ENCODE data around the gene TNNT2. TPM values are rescaled to one million over a fixed set of nuclear protein-coding genes. Genes with fewer than 3 reads are reported as not detected.

The TNNT2 gene
- total RNA-seq, 2 experiments from 2014 or later, result not detected

DNA sequence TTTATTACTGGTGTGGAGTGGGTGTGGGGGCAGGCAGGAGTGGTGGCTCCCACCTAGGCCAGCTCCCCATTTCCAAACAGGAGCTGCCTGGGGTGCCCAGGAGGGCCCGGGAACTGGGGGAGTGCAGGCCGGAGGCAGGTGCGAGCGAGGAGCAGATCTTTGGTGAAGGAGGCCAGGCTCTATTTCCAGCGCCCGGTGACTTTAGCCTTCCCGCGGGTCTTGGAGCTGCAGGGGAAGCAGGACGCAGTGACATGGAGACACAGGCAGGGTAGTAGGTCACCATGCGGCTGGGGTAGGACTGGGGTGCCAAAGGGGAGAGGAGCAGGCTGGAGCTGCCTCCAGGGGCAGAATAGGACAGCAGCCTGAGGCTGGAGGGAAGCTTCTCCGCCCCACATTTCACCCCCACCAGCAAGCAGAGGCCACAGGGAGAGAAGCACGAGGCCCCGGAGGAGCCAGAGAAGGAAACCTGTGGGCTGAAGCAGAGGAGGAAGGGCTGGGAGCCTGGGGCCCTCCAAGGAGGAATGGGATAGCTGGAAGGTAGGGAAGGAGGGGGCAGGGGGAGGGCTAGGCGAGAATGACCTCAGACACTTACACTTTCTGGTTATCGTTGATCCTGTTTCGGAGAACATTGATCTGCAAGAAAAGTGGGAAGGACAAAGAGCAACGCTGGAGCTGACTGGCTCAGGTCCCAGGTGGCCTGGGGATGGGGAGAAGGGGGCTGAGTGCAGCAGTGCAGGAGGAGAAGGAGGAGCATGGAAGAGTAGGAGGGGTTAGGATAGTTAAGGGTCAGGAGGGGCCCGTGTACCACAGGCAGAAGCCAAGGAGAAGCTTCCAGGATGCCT lies 18.2 kb downstream of the TNNT2 start:
- no peak overlapping the region for H3K27ac Mint-ChIP-seq
- no peak overlapping the region for H3K4me3 Mint-ChIP-seq
- CTCF ChIA-PET, result interaction anchor here (1.1 to 6.4 kb wide), 5 partner anchors 11 to 105 kb away, joined by 3 to 36 read pairs (median 3); no protein-coding TSS in a partner anchor
- intact Hi-C loops (cut with micrococcal nuclease), result no loop called here
- no peaks in the 10 kb centered on the region for H3K36me3 Mint-ChIP-seq
- no peaks in the 10 kb centered on the region for H3K9me3 Mint-ChIP-seq
- H3K27me3 Mint-ChIP-seq, result peaks cover 9% of the 10 kb centered on the region
- DNase-seq, result no peak
- no peaks in the 10 kb centered on the region for H3K4me1 Mint-ChIP-seq (ENCODE audit: low read depth)
- POLR2A ChIA-PET, result no interaction called here

DNA sequence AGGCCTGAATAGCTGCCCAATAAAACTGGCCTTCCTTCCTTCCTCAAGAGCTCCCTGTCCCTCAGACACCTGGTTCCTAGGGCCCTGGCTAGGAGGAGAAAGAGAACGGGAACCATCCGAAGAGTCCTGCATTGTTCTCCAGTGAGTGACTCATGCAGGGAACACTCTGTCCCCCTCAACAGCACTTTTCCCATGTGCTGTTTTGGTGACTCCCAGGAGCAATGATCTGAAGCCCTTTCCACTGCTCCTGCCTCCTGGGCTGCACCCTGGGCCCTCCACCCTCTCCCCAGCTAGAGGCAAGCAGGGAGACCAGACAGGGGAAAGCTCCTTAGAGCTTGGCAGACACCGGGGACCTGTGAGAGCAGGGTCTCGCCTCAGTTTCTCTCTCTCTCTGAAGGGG lies 18.9 kb downstream of the TNNT2 start:
- Mint-ChIP-seq H3K36me3 (no peaks in the 10 kb centered on the region), H3K4me1 (ENCODE audit: low read depth) (no peaks in the 10 kb centered on the region), H3K9me3 (no peaks in the 10 kb centered on the region), H3K4me3 (no peak overlapping the region), H3K27ac (no peak overlapping the region), H3K27me3 (peaks cover 9% of the 10 kb centered on the region)
- CTCF ChIA-PET, result interaction anchor here (1.1 to 6.4 kb wide), 3 partner anchors 10 to 104 kb away, joined by 3 to 36 read pairs (median 3); no protein-coding TSS in a partner anchor
- POLR2A ChIA-PET, result no interaction called here
- DNase-seq, result no peak
- intact Hi-C loops (cut with micrococcal nuclease), result no loop called here

DNA sequence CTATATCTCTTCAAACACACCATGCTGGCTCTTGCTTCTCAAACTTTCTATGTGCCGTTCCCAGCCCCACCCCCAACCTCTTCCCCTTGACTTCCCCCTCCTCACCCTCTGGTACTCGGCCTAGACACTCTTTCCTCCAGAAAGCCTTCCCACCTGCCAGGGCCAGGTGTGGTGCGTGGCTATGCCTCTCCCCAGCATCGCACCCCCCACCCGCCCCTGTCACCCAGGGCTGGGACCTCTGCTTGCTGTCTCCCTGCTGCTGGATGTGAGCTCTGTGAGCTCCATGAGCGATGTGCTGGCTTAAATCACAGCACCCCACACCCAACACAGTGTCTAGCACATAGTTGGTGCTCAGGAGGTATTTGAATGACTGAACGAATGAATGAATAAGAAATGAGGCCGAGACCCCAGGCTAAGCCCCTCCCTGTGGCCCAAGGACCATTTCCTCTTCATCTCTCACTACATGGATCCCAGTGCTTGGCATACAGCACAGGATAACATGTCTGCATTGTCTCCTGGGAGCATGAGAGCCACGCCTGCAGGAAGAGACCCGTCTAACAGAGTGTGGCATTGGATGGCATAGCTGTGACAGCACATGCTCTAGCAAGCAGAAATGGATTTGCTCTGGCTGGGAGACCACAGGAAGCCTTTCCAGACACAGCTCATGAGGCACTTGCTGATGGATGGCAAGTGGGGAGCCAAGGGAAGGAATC lies 19.7 kb downstream of the TNNT2 start:
- ChIA-PET POLR2A (no interaction called here), CTCF (interaction anchor here (6.4 kb wide), 1 partner anchor 103 kb away, joined by 36 read pairs; no protein-coding TSS in a partner anchor)
- Mint-ChIP-seq H3K36me3 (no peaks in the 10 kb centered on the region), H3K27me3 (peaks cover 9% of the 10 kb centered on the region), H3K4me1 (ENCODE audit: low read depth) (no peaks in the 10 kb centered on the region), H3K4me3 (no peak overlapping the region), H3K27ac (no peak overlapping the region), H3K9me3 (no peaks in the 10 kb centered on the region)
- intact Hi-C loops (cut with micrococcal nuclease), result no loop called here
- DNase-seq, result no peak

DNA sequence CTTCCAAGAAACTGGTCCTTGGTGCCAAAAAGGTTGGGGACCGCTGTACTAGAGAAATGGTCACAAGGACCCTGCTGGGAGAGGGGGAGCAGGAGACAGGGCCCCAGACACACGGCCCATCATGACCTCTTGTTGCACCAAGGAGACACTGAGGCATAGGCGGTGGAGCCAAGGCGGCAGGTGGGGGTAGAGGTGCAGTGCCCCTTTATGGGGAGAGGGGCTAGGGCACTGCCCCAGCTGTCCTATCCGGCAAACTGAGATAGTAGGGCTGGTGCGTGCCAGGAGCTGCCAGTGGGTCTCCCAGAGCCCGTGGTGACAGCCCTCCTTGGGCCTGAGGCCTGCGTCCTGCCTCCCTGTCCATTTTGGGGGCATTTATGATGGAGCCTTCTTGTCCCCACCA lies 20.3 kb downstream of the TNNT2 start:
- ChIA-PET CTCF (no interaction called here), POLR2A (no interaction called here)
- DNase-seq, result no peak
- Mint-ChIP-seq H3K27ac (no peak overlapping the region), H3K4me1 (ENCODE audit: low read depth) (no peaks in the 10 kb centered on the region), H3K9me3 (no peaks in the 10 kb centered on the region), H3K36me3 (no peaks in the 10 kb centered on the region), H3K4me3 (no peak overlapping the region), H3K27me3 (peaks cover 9% of the 10 kb centered on the region)
- intact Hi-C loops (cut with micrococcal nuclease), result no loop called here

GRCh38 chr1:201356701-201357100 lies 20.8 kb downstream of the TNNT2 start:
- CTCF ChIA-PET, result no interaction called here
- no peaks in the 10 kb centered on the region for H3K4me1 Mint-ChIP-seq (ENCODE audit: low read depth)

DNA sequence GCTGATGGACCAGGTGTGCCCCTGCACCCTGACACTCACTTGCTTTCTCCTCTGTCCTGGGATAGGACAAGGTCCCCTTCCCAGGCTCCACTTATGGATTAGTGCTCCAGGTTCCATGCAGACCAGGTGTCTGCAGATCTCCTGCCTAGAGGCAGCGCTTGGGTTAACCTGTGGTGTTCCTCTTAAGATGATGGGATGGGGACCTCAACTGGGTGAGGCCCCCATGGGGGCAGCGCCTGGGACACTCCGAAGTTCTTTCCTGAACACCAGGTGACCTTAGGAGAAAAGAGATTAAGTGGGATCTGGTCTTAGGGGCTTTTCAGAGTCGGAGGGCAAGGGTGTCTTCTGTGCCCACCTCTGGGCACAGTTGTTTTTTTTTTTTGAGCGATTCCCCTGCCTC lies 21.2 kb downstream of the TNNT2 start:
- Mint-ChIP-seq H3K4me1 (ENCODE audit: low read depth) (no peaks in the 10 kb centered on the region), H3K9me3 (no peaks in the 10 kb centered on the region), H3K4me3 (no peak overlapping the region), H3K36me3 (no peaks in the 10 kb centered on the region), H3K27ac (no peak overlapping the region), H3K27me3 (peaks cover 9% of the 10 kb centered on the region)
- CTCF ChIA-PET, result no interaction called here
- intact Hi-C loops (cut with micrococcal nuclease), result no loop called here
- POLR2A ChIA-PET, result no interaction called here
- no peak for DNase-seq

More at GRCh38 chr1:201356701-201357100, 20.8 kb downstream of the TNNT2 start:
- H3K9me3 Mint-ChIP-seq, result no peaks in the 10 kb centered on the region
- intact Hi-C loops (cut with micrococcal nuclease), result no loop called here
- POLR2A ChIA-PET, result no interaction called here
- no peak overlapping the region for H3K4me3 Mint-ChIP-seq
- no peak overlapping the region for H3K27ac Mint-ChIP-seq
- no peaks in the 10 kb centered on the region for H3K36me3 Mint-ChIP-seq
- H3K27me3 Mint-ChIP-seq, result peaks cover 8% of the 10 kb centered on the region
- DNase-seq, result no peak

GRCh38 chr1:201355471-201355870 lies 22.0 kb downstream of the TNNT2 start:
- H3K27ac Mint-ChIP-seq, result no peak overlapping the region
- intact Hi-C loops (cut with micrococcal nuclease), result no loop called here
- POLR2A ChIA-PET, result no interaction called here
- no peaks in the 10 kb centered on the region for H3K4me1 Mint-ChIP-seq (ENCODE audit: low read depth)
- CTCF ChIA-PET, result interaction anchor here (0.6 kb wide), 1 partner anchor 81 kb away, joined by 3 read pairs; no protein-coding TSS in a partner anchor
- peaks cover 11% of the 10 kb centered on the region for H3K27me3 Mint-ChIP-seq
- H3K9me3 Mint-ChIP-seq, result no peaks in the 10 kb centered on the region
- H3K4me3 Mint-ChIP-seq, result no peak overlapping the region
- H3K36me3 Mint-ChIP-seq, result no peaks in the 10 kb centered on the region
- no peak for DNase-seq

- Mint-ChIP-seq H3K4me1 (ENCODE audit: low read depth) (no peaks in the 10 kb centered on the region), H3K27me3 (peaks cover 11% of the 10 kb centered on the region), H3K36me3 (no peaks in the 10 kb centered on the region), H3K9me3 (no peaks in the 10 kb centered on the region), H3K4me3 (no peak overlapping the region), H3K27ac (no peak overlapping the region)
- intact Hi-C loops (cut with micrococcal nuclease), result no loop called here
- CTCF ChIA-PET, result interaction anchor here (0.6 kb wide), 1 partner anchor 81 kb away, joined by 3 read pairs; no protein-coding TSS in a partner anchor
- POLR2A ChIA-PET, result no interaction called here
- no peak for DNase-seq
Observed at GRCh38 chr1:201354901-201355295, 22.6 kb downstream of the TNNT2 start.

GRCh38 chr1:201354151-201354900 lies 23.2 kb downstream of the TNNT2 start:
- H3K9me3 Mint-ChIP-seq, result no peaks in the 10 kb centered on the region
- no peak overlapping the region for H3K27ac Mint-ChIP-seq
- H3K4me3 Mint-ChIP-seq, result no peak overlapping the region
- DNase-seq, result no peak
- intact Hi-C loops (cut with micrococcal nuclease), result no loop called here
- peaks cover 11% of the 10 kb centered on the region for H3K27me3 Mint-ChIP-seq
- H3K36me3 Mint-ChIP-seq, result no peaks in the 10 kb centered on the region
- ChIA-PET CTCF (no interaction called here), POLR2A (no interaction called here)
- H3K4me1 Mint-ChIP-seq (ENCODE audit: low read depth), result no peaks in the 10 kb centered on the region

- DNase-seq, result no peak
- POLR2A ChIA-PET, result no interaction called here
- no peaks in the 10 kb centered on the region for H3K9me3 Mint-ChIP-seq
- CTCF ChIA-PET, result no interaction called here
- no peak overlapping the region for H3K27ac Mint-ChIP-seq
- no peaks in the 10 kb centered on the region for H3K36me3 Mint-ChIP-seq
- peaks cover 11% of the 10 kb centered on the region for H3K27me3 Mint-ChIP-seq
- intact Hi-C loops (cut with micrococcal nuclease), result no loop called here
- H3K4me3 Mint-ChIP-seq, result no peak overlapping the region
- no peaks in the 10 kb centered on the region for H3K4me1 Mint-ChIP-seq (ENCODE audit: low read depth)
Observed at GRCh38 chr1:201353186-201353940, 24.1 kb downstream of the TNNT2 start.

GRCh38 chr1:201351617-201352016 lies 25.9 kb downstream of the TNNT2 start:
- H3K4me3 Mint-ChIP-seq, result no peak overlapping the region
- no peak overlapping the region for H3K27ac Mint-ChIP-seq
- H3K36me3 Mint-ChIP-seq, result no peaks in the 10 kb centered on the region
- POLR2A ChIA-PET, result no interaction called here
- intact Hi-C loops (cut with micrococcal nuclease), result no loop called here
- no peaks in the 10 kb centered on the region for H3K9me3 Mint-ChIP-seq
- CTCF ChIA-PET, result no interaction called here
- peaks cover 14% of the 10 kb centered on the region for H3K27me3 Mint-ChIP-seq
- DNase-seq, result no peak
- H3K4me1 Mint-ChIP-seq (ENCODE audit: low read depth), result no peaks in the 10 kb centered on the region

GRCh38 chr1:201350884-201351283 lies 26.6 kb downstream of the TNNT2 start:
- Mint-ChIP-seq H3K27me3 (peaks cover 14% of the 10 kb centered on the region), H3K9me3 (no peaks in the 10 kb centered on the region), H3K4me1 (ENCODE audit: low read depth) (no peaks in the 10 kb centered on the region), H3K4me3 (no peak overlapping the region), H3K27ac (no peak overlapping the region), H3K36me3 (no peaks in the 10 kb centered on the region)
- DNase-seq, result no peak
- ChIA-PET CTCF (interaction anchor here (1.2 kb wide), 2 partner anchors 18 to 97 kb away, joined by 3 read pairs; no protein-coding TSS in a partner anchor), POLR2A (no interaction called here)
- intact Hi-C loops (cut with micrococcal nuclease), result no loop called here
